Brain microvascular endothelial cell (primary cell): ENCODE results near the gene PLCB1.

Source experiments
- DNase-seq: peaks from one replicate; pipeline ENCODE4 v3.0.0-alpha.2; 2020
- H3K27ac ChIP-seq: fragments of 250-450 bp; sonication (Bioruptor Pico); 2 replicates; pipeline ENCODE4 v1.5.1; 2020; ENCODE audit warnings: mild to moderate bottlenecking, moderate library complexity
- H3K27me3 ChIP-seq: fragments of 250-450 bp; sonication (Bioruptor Pico); replicated peaks from 2 replicates; pipeline ENCODE4 v1.5.1; 2020; ENCODE audit warnings: mild to moderate bottlenecking
- H3K36me3 ChIP-seq: fragments of 250-450 bp; sonication (Bioruptor Pico); replicated peaks from 2 replicates; pipeline ENCODE4 v1.5.1; 2020; ENCODE audit warnings: mild to moderate bottlenecking
- H3K4me3 ChIP-seq: 2 replicates; pipeline ENCODE4 v1.5.1; 2011; ENCODE audit warnings: low read depth, mild to moderate bottlenecking, control low read depth, low read length, moderate library complexity
- CTCF ChIP-seq: IDR thresholded peaks from 2 replicates; pipeline ENCODE4 v1.5.1; 2011; ENCODE audit warnings: low read depth, mild to moderate bottlenecking, moderate library complexity, low read length, control low read depth, inconsistent platforms; ENCODE audit errors: missing control alignments
- in situ Hi-C: cut with HindIII; loops from 2 replicates; pipeline ENCODE4 v1.10.0; 2017; ENCODE audit warnings: low sequenced_read_pairs, low pct_ligation_motif_present

The PLCB1 gene

GRCh38 chr20:8670207-8670892, 538.3 kb downstream of the PLCB1 start:
- in situ Hi-C loops = no loop called here
- no peaks in the 10 kb centered on the region for H3K36me3 ChIP-seq
- no peak overlapping the region for H3K4me3 ChIP-seq
- no peak for DNase-seq
- no peak for TF ChIP-seq CTCF
- no peaks in the 10 kb centered on the region for H3K27me3 ChIP-seq
- no peak overlapping the region for H3K27ac ChIP-seq

GRCh38 chr20:8670893-8671215, 538.8 kb downstream of the PLCB1 start:
- no peak overlapping the region for H3K4me3 ChIP-seq
- TF ChIP-seq CTCF = no peak

GRCh38 chr20:8671370-8671961, 539.4 kb downstream of the PLCB1 start:
- Histone ChIP-seq H3K27me3 (no peaks in the 10 kb centered on the region), H3K27ac (no peak overlapping the region), H3K4me3 (no peak overlapping the region), H3K36me3 (no peaks in the 10 kb centered on the region)
- no peak for TF ChIP-seq CTCF
- no peak for DNase-seq
- in situ Hi-C loops = no loop called here

More at GRCh38 chr20:8670893-8671215, 538.8 kb downstream of the PLCB1 start:
- no peak overlapping the region for H3K27ac ChIP-seq
- in situ Hi-C loops = no loop called here
- H3K36me3 ChIP-seq = no peaks in the 10 kb centered on the region
- no peak for DNase-seq
- no peaks in the 10 kb centered on the region for H3K27me3 ChIP-seq

GRCh38 chr20:8673116-8673515, 541.0 kb downstream of the PLCB1 start:
- no peak for TF ChIP-seq CTCF
- no peaks in the 10 kb centered on the region for H3K36me3 ChIP-seq
- no peak overlapping the region for H3K27ac ChIP-seq
- in situ Hi-C loops = no loop called here
- no peak for DNase-seq
- H3K4me3 ChIP-seq = no peak overlapping the region
- no peaks in the 10 kb centered on the region for H3K27me3 ChIP-seq

GRCh38 chr20:8675896-8676295, 543.8 kb downstream of the PLCB1 start:
- TF ChIP-seq CTCF = no peak
- Histone ChIP-seq H3K27me3 (no peaks in the 10 kb centered on the region), H3K27ac (no peak overlapping the region), H3K36me3 (no peaks in the 10 kb centered on the region), H3K4me3 (no peak overlapping the region)
- in situ Hi-C loops = no loop called here
- DNase-seq = no peak
